ENCODE results near the gene CDH23.

The CDH23 gene

DNA sequence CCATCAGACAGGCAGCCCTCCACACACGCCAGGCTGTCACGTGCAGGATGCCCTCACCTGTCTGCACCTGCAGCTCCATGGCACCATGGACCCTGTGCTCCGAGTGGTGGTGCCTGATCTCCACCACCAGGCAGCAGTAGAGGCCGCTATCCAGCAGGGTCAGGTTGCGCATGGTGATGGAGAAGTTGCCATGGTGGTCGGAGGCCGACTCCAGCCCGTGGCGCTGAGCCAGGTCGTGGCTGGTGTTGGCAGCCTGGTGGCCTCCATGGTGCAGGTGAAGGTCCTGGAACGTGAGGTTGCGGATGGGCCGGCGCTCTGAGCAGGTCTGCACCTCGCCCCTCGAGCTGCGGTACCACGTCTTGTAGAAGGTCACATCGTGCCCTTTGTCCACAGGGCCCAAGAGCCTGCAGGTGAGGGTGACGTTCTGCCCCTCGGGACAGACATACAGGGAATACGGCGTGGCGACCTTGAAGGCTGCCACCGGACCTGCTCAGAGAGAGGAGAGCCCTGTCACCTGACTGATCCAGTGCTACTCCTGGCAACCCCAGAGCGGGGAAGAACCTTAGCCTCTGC lies 364.9 kb downstream of the CDH23 start:
- DNase-seq (ENCODE audit: low spot score): no peak

DNA sequence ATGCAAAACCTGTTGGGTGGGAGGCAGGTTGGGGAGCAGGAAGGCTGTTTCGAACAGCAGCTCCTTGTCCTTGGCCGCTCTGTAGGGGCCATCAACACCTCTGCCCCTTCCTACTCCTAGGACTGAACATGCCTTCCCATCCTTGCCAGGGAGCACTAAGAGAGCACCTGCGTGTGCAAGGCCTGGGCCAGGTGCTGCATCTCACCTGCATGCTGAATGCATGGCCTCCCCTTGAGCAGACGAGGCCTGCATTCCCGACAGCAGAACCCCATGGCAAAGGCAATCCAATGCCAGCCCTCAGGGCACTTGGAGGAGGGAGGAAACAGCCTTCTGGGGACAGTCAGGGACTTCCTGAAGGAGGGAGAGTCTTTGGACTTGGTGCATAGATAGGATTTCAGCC lies 365.6 kb downstream of the CDH23 start:
- DNase-seq (ENCODE audit: low spot score): no peak

DNA sequence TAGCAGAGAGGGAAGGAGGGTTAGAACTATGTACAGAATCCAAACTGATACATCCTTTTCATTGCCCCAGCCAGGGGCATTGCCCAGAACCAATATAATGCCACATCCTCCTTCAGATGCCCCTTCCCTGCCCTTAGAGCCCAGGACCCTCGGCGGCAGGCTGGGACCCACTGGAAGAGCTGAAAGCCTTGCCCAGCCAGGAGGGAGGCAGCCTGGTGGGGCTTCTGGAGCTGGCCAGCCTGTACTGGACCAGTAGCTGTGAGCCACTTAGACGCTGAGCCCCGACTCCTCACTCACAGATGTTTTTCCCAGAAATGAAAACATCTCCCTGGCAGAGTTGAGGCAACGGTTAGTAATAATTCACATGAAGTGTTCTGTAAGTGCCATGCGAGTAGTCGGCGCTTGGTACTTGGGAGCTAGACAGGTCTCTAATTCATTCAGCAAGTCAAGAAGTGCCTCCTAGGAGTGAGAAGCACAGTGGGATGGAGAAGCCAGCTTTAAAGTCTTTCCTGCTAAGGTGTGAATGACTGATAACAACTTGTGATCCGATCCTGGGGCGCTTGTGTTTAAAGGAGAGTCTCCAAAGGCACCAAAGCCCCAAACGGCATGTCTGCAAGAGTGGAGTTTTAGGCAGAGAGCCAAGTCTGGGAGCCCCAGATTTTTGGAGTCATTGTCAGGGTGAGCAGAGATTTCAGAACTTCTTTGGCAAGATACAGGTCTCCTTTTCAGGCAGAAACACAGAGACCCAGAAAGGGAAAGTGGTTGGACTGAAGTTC lies 366.8 kb downstream of the CDH23 start:
- DNase-seq (ENCODE audit: low spot score): no peak

DNA sequence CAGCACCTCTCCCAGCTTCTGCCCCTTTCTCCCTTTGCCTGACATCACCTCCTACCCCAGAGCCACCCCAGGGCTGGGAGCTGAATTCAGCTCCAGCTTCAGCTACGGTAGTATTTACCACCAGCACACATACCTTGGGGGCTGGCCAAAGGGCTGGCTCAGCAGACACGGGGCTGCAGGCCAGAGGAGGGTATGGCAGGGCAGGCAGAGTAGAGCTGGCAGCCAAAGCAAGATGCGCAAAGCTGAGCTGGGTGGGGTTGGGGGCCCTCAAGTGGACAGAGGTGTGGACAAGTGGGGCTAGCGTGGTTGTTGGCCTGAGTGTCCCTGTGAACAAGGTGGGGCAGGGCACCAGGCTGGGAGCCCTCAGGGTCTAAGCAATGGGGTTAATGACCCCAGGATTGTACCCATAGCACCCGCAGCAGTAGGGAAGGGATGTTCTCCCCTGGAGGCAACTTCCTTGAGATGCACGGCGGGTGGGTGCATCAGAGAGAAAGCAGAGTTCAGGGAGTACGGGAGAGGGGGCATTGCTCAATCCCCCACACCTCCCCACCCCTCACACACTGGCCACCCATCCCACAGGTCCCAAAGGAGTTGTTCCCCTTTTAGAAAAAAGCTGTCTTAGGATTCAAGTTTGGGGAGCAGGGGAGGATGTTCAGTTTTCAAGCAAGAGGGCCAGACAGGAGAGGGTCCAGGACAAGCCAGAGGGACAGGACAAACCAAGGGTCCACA lies 368.6 kb downstream of the CDH23 start:
- no peak for DNase-seq (ENCODE audit: low spot score)

- no peak for DNase-seq (ENCODE audit: low spot score)
Measured at GRCh38 chr10:71765906-71766716, 369.4 kb downstream of the CDH23 start.

GRCh38 chr10:71766717-71767419 lies 370.1 kb downstream of the CDH23 start:
- DNase-seq (ENCODE audit: low spot score): peak; percentile 89

GRCh38 chr10:71767420-71768035 lies 370.8 kb downstream of the CDH23 start:
- DNase-seq (ENCODE audit: low spot score): peak; percentile 23

DNA sequence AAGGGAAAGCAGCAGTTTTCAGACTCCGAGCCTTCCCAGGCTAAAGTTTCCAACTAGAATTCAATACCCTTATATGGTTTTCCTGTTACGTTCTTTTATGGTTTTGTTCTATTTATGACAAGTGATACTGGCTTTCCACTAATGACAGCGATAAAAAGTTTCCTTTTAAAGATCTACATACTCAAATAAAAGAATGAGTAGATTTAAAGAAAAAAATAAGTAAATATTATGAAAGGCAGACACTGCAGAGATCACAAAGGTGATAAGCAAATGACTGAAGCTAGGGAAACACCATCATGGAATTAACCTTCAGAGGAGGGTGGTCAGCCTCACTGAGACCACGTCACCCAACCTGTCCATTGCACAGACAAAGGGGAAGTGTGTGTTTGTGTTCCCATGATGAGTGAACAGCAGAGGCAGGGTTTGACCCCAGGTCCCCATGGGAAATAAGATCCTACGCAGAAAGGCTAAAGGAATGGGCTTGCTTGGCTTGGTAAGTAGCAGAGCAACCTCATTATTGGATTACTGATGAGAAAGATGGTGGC lies 372.6 kb downstream of the CDH23 start:
- DNase-seq (ENCODE audit: low spot score): no peak

GRCh38 chr10:71770255-71770654 lies 373.5 kb downstream of the CDH23 start:
- DNase-seq (ENCODE audit: low spot score): no peak

DNA sequence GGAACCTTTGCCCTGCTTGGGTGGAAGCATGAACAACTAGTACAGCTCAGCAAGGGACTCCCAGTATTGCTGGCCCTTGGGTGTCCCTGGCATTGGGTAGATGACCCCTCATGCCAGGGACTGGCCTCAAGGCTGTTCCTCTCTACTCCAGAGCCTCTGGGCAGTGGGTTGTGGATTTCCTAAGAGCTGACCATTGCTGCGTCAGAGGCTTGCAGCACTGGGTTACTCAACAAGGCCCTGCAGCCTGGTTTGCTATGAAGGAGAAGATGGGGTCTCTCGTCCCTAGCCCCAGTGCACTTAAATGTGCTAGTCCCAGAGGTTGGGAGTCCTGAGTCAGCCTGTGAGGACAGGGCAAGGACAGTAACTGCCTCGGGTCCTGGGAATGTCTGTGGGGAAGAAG lies 374.1 kb downstream of the CDH23 start:
- DNase-seq (ENCODE audit: low spot score): no peak

GRCh38 chr10:71771204-71771603 lies 374.5 kb downstream of the CDH23 start:
- no peak for DNase-seq (ENCODE audit: low spot score)

DNA sequence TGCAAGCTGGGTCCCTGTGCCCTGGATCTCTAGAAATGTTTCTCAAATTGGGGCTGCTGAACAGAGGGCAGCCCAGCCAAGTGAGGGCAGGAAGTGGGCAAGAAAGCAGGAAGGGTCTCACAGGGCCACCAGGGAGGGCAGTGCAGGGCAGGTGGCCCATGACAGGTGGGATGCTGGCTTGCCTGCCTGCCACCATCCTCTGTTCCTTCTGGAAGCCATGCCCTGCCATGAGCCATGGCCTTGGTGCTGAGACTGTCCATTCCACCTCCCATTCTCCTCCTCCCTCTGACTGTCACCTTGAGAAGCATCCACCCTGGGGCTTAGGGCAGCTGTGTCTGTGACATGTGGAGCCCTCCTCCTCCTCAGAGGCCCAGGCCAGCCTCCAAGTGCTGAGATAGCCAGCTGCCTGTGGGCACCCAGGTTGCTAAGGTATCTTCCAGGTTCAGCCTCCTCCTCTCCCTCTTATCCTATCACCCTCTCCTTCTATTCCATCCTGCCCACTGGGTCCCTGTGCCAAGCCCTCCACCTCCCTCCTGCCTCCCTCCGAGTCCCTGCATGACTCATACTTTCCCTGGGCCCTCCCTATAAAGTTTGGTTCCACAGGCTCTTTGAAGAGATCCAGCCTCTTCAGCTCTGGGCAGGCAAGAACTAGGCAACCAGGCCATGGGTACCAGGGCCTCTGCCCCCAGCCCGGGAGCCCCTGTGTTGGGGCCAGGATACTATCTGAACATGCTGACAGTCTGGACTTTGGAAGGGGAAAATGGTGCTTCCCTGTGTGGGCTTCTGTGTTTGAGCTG lies 375.3 kb downstream of the CDH23 start:
- peak; percentile 64 for DNase-seq (ENCODE audit: low spot score)

GRCh38 chr10:71772832-71773220 lies 376.1 kb downstream of the CDH23 start:
- no peak for DNase-seq (ENCODE audit: low spot score)

DNA sequence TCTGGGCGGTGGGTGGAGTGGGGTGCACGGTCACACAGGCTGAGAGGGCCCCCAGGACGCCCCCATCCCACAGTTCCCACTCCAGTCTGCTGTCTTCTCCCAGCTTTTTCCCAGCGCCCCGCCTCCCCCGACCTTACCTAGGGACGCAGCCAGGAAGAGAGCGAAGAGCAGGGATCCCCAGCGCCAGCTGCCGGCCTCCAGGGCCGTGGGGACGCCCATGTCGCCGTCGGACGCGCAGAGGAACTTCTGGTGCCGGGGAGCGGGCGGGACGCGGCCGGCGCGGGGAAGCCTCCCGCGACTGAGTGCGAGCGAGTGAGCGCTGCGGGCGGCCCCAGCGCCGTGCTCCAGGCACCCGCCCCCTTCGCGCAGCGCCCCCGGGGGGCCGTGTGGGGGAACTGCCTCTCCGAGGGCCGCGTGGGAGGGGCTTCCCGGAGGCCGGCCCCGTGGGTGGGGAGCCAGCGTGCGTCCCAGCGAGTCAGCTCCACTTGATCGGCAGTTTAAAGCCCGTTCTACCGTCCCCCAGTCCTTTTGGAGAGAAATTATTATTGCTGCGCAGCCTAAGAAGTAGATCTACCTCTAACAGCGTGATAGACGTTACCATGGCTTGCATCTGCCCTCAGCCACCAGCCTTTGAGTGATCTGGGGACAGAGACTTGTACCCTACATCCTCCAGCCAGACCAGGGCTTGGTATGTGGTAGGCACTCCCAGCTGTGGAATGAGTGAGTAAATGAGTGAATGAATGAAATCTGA lies 376.7 kb downstream of the CDH23 start, which contains the start of gene VSIR:
Gene VSIR, minus strand, starts transcription at position 300 of the 751 bp plus-strand sequence. Its CDS starts 81 bp downstream, at position 219.
- DNase-seq (ENCODE audit: low spot score): peak; percentile 87

GRCh38 chr10:71774916-71775702 lies 378.4 kb downstream of the CDH23 start:
- DNase-seq (ENCODE audit: low spot score): no peak

DNA sequence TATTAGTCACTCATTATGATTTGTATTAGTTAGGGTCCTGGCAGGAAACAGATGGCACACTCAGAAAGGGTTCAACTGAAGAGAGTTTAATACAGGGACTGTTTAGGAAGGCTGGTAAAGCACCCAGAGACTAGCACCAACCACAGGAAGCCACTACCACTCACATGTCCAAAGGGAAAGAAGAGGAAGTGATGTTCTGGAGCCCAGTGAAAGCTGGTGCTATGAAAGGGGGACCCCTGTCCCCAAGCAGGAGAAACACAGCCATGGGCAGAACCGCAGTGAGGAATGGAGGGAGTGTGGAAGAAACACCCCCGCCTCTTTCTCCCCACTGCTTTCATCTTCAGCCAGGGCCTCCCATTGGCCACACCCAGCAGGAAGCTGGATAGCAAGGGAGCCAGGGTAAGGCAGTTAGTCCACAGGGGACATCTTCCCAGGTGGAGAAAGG lies 379.8 kb downstream of the CDH23 start:
- DNase-seq (ENCODE audit: low spot score): no peak

- no peak for DNase-seq (ENCODE audit: low spot score)
Measured at GRCh38 chr10:71777213-71777985, 380.7 kb downstream of the CDH23 start.

All from LoVo (cell line).